ENCODE results near the gene MAP2. TPM values are rescaled to one million over a fixed set of nuclear protein-coding genes. Genes with fewer than 3 reads are reported as not detected.

The MAP2 gene
- total RNA-seq, 1 experiment from 2014 or later: 63.3 TPM

- no peak for DNase-seq
- H3K4me3 ChIP-seq: no peak overlapping the region
- H3K4me1 ChIP-seq: peaks cover 18% of the 10 kb centered on the region
- no peaks in the 10 kb centered on the region for H3K9me3 ChIP-seq (replicated peaks)
- no peak overlapping the region for H3K27ac ChIP-seq
- peaks cover 4% of the 10 kb centered on the region; the same call in 1 of the 2 replicates for H3K36me3 ChIP-seq
- no peaks in the 10 kb centered on the region for H3K27me3 ChIP-seq
Measured at GRCh38 chr2:209633911-209634310, 210.1 kb downstream of the MAP2 start.

DNA sequence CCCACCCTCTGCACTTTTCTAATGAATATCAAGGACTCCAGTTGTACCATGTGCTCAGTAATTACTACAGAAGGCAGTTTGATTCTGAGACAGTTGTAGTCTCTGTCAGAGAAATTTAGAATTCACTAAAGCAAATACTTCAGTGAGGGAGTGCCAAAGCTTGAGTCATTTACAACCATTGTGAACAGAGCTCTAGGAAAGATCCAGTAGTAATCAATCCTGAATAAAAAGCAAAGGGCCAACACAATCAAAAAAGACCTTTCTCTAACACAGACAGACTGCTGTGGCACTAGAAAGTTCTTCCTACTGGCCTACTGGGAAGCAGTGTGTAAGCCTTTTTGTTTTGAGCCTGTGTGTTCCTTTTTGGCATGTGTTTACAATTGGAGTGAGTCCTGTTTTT lies 212.2 kb downstream of the MAP2 start:
- Histone ChIP-seq H3K36me3 (peaks cover 4% of the 10 kb centered on the region; the same call in 1 of the 2 replicates), H3K27me3 (no peaks in the 10 kb centered on the region), H3K9me3 (replicated peaks) (no peaks in the 10 kb centered on the region), H3K4me3 (no peak overlapping the region), H3K4me1 (peaks cover 7% of the 10 kb centered on the region; the same call in 1 of the 2 replicates), H3K27ac (no peak overlapping the region)
- DNase-seq: no peak

- Histone ChIP-seq H3K4me3 (no peak overlapping the region), H3K4me1 (peaks cover 12% of the 10 kb centered on the region; the same call in 1 of the 2 replicates), H3K27ac (no peak overlapping the region), H3K9me3 (replicated peaks) (no peaks in the 10 kb centered on the region), H3K36me3 (peaks cover 4% of the 10 kb centered on the region; the same call in 1 of the 2 replicates), H3K27me3 (no peaks in the 10 kb centered on the region)
- DNase-seq: no peak
Measured at GRCh38 chr2:209637293-209637692, 213.4 kb downstream of the MAP2 start.

- Histone ChIP-seq H3K4me3 (no peak overlapping the region), H3K27ac (no peak overlapping the region)
- no peak for DNase-seq
Measured at GRCh38 chr2:209638346-209638745, 214.5 kb downstream of the MAP2 start.

GRCh38 chr2:209640358-209640757 lies 216.5 kb downstream of the MAP2 start:
- DNase-seq: no peak
- no peaks in the 10 kb centered on the region for H3K9me3 ChIP-seq (replicated peaks)

More at GRCh38 chr2:209638346-209638745, 214.5 kb downstream of the MAP2 start:
- no peaks in the 10 kb centered on the region for H3K9me3 ChIP-seq (replicated peaks)
- no peaks in the 10 kb centered on the region for H3K27me3 ChIP-seq
- H3K4me1 ChIP-seq: peaks cover 19% of the 10 kb centered on the region
- H3K36me3 ChIP-seq: peaks cover 4% of the 10 kb centered on the region; the same call in 1 of the 2 replicates

GRCh38 chr2:209642146-209642820 lies 218.4 kb downstream of the MAP2 start:
- peaks cover 24% of the 10 kb centered on the region for H3K4me1 ChIP-seq
- DNase-seq: peak; percentile 20 to 41
- no peaks in the 10 kb centered on the region for H3K27me3 ChIP-seq
- H3K9me3 ChIP-seq (replicated peaks): no peaks in the 10 kb centered on the region
- peak overlapping the region; percentile 41 for H3K27ac ChIP-seq
- no peak overlapping the region for H3K4me3 ChIP-seq
- no peaks in the 10 kb centered on the region; the same call in 1 of the 2 replicates for H3K36me3 ChIP-seq

More at GRCh38 chr2:209640358-209640757, 216.5 kb downstream of the MAP2 start:
- no peaks in the 10 kb centered on the region for H3K27me3 ChIP-seq
- peaks cover 2% of the 10 kb centered on the region; the same call in 1 of the 2 replicates for H3K36me3 ChIP-seq
- no peak overlapping the region for H3K4me3 ChIP-seq
- H3K4me1 ChIP-seq: peaks cover 24% of the 10 kb centered on the region
- no peak overlapping the region for H3K27ac ChIP-seq

DNA sequence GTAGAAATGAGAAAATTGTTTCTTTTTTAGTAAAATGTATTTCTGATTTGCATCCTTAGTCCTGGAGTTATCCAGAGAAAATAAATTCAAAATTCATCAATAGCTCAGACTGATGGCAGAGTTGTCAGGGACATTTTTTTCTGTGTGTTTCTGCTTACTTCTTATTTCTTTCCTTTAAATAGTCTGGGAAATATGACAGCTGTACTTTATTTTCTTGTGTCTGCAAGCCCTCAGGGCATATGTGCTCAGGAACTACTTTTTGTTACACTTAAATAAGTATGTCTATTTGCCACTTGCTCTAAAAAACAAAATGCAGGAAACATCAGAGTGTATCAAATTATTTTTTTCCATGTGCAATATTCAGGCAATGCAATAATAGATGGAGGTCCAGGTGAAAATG lies 221.0 kb downstream of the MAP2 start:
- Histone ChIP-seq H3K27ac (no peak overlapping the region), H3K9me3 (replicated peaks) (no peaks in the 10 kb centered on the region), H3K4me1 (peaks cover 17% of the 10 kb centered on the region), H3K27me3 (no peaks in the 10 kb centered on the region), H3K36me3 (no peaks in the 10 kb centered on the region; the same call in 1 of the 2 replicates), H3K4me3 (no peak overlapping the region)
- DNase-seq: peak in 1 of 2 experiments; percentile 34

GRCh38 chr2:209648714-209649113 lies 224.9 kb downstream of the MAP2 start:
- Histone ChIP-seq H3K27me3 (no peaks in the 10 kb centered on the region), H3K9me3 (replicated peaks) (no peaks in the 10 kb centered on the region), H3K36me3 (peaks cover 4% of the 10 kb centered on the region), H3K27ac (peak overlapping the region; percentile 37; the same call in 1 of the 2 replicates), H3K4me1 (peaks cover 6% of the 10 kb centered on the region; the same call in 1 of the 2 replicates), H3K4me3 (no peak overlapping the region)
- DNase-seq: peak; percentile 32 to 33

- Histone ChIP-seq H3K27ac (no peak overlapping the region), H3K4me3 (no peak overlapping the region), H3K36me3 (peaks cover 12% of the 10 kb centered on the region; the same call in 1 of the 2 replicates), H3K4me1 (no peaks in the 10 kb centered on the region), H3K27me3 (no peaks in the 10 kb centered on the region), H3K9me3 (replicated peaks) (no peaks in the 10 kb centered on the region)
- no peak for DNase-seq
Measured at GRCh38 chr2:209653134-209653533, 229.3 kb downstream of the MAP2 start.

- DNase-seq: peak; percentile 23 to 42
- peaks cover 15% of the 10 kb centered on the region for H3K4me1 ChIP-seq
- H3K27me3 ChIP-seq: no peaks in the 10 kb centered on the region
- H3K4me3 ChIP-seq: peak overlapping the region; percentile 37
- 0 out of 2 replicates have a peak, but pooled peaks cover 2% of the 10 kb centered on the region for H3K36me3 ChIP-seq
- no peaks in the 10 kb centered on the region for H3K9me3 ChIP-seq (replicated peaks)
- H3K27ac ChIP-seq: peak overlapping the region; percentile 88
Measured at GRCh38 chr2:209661286-209661894, 237.5 kb downstream of the MAP2 start.

- H3K9me3 ChIP-seq (replicated peaks): no peaks in the 10 kb centered on the region
- peak overlapping the region; percentile 88 for H3K27ac ChIP-seq
- 0 out of 2 replicates have a peak, but pooled peaks cover under 1% of the 10 kb centered on the region for H3K36me3 ChIP-seq
- peak overlapping the region; percentile 37; the same call in 1 of the 2 replicates for H3K4me3 ChIP-seq
- peaks cover 15% of the 10 kb centered on the region for H3K4me1 ChIP-seq
- DNase-seq: no peak
- H3K27me3 ChIP-seq: no peaks in the 10 kb centered on the region
Measured at GRCh38 chr2:209662021-209662420, 238.2 kb downstream of the MAP2 start.

GRCh38 chr2:209663139-209663538 lies 239.3 kb downstream of the MAP2 start:
- H3K4me3 ChIP-seq: peak overlapping the region; percentile 9
- no peaks in the 10 kb centered on the region for H3K27me3 ChIP-seq
- H3K27ac ChIP-seq: peak overlapping the region; percentile 88
- H3K36me3 ChIP-seq: no peaks in the 10 kb centered on the region
- H3K4me1 ChIP-seq: peaks cover 15% of the 10 kb centered on the region
- peak; percentile 85 to 93 for DNase-seq
- H3K9me3 ChIP-seq (replicated peaks): no peaks in the 10 kb centered on the region

DNA sequence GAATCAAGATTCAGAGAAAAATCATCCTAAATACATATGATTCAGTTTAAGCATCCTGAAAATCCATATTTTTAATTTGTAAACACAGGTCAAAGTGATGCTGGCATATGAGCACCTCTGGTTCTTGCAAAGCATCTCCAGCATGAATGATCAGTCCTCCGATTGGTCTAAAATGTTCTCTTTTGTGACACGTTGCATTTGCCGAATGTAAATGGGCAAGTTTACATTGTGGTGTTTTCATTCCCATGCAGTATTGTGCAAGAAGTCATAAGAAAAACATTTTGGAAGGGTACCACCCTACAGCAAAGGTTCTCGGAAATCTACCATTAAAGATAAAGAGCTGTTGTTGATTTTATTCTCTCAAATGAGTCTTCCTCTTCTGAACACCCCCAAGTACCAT lies 239.8 kb downstream of the MAP2 start:
- no peaks in the 10 kb centered on the region for H3K9me3 ChIP-seq (replicated peaks)
- H3K27ac ChIP-seq: peak overlapping the region; percentile 88
- peak in 1 of 2 experiments; percentile 10 for DNase-seq
- H3K4me3 ChIP-seq: no peak overlapping the region
- H3K4me1 ChIP-seq: peaks cover 15% of the 10 kb centered on the region
- H3K36me3 ChIP-seq: no peaks in the 10 kb centered on the region
- H3K27me3 ChIP-seq: no peaks in the 10 kb centered on the region

DNA sequence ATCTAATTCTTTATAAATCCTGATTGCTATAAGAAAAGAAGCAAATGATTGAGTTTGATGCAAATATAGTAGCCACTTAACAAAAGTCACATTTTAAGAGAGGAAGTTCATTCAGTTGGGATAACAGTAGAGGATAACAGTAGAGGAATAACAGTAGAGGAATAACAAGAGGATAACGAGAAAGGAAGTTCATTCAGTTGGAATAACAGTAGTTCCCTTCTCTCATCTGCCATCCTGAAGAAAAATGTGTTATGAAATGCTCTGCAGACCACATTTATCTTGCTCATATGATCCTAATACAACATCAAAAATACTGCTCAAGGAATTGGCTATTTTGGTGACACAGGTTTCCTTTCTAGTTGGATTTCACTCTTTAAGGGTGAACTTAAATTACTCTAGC lies 242.4 kb downstream of the MAP2 start:
- DNase-seq: no peak
- H3K36me3 ChIP-seq: no peaks in the 10 kb centered on the region
- no peak overlapping the region for H3K27ac ChIP-seq
- H3K27me3 ChIP-seq: no peaks in the 10 kb centered on the region
- H3K4me1 ChIP-seq: peaks cover 15% of the 10 kb centered on the region
- H3K9me3 ChIP-seq (replicated peaks): no peaks in the 10 kb centered on the region
- H3K4me3 ChIP-seq: no peak overlapping the region

DNA sequence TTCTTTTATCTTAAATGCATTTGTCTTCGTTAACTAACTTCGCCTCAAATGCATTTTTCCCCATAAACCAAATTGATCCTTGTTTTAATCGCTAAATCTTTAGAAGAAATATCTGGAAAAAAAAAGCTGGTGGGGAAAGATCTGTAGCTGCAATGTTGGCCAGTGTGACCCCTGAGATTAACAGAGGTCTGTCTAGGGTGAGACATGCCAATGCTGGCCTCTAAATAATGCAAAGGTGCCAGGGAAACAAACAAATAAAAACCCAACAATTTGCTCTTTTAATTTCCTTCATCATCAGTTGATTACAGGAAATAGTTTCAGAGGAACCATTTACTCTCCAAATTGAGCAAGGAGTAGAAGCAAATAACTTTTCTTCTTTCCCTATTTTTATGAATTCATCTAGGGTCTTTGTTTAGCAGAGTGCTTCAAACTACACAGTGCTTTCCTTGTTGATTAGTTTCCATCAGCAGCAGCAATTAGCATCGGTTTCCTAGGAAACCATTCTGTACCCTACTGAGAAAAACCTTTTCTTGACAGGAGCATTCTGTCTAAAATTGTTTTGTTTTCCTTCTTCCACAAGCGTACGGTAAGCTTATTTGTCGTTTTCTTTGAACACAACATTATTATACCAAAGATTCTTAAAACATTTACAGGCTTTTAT lies 247.3 kb downstream of the MAP2 start:
- no peaks in the 10 kb centered on the region for H3K4me1 ChIP-seq
- no peak overlapping the region for H3K4me3 ChIP-seq
- no peaks in the 10 kb centered on the region for H3K36me3 ChIP-seq
- DNase-seq: no peak
- H3K27ac ChIP-seq: no peak overlapping the region
- no peaks in the 10 kb centered on the region for H3K27me3 ChIP-seq
- no peaks in the 10 kb centered on the region for H3K9me3 ChIP-seq (replicated peaks)

Data from SJCRH30 (cell line).